Stimulated activated naive CD4-positive, alpha-beta T cell treated with Interleukin-2 at 50 U/mL for 16 hours (primary cell): Measurements from ENCODE around the gene CYBB.
A peak's percentile ranks its signal among the peaks of the same experiment; 100 is the strongest.

Source experiments
- DNase-seq: peaks from one replicate; lab custom pipeline; 2025; lab: John Stamatoyannopoulos, UW

CYBB gene

GRCh38 chrX:37844622-37845021 lies 64.8 kb downstream of the CYBB start:
- DNase-seq: no peak

GRCh38 chrX:37846141-37846540 lies 66.3 kb downstream of the CYBB start:
- DNase-seq: no peak

GRCh38 chrX:37846558-37846933 lies 66.7 kb downstream of the CYBB start:
- DNase-seq: no peak

- DNase-seq: peak; percentile 77
Observed at GRCh38 chrX:37846934-37847732, 67.3 kb downstream of the CYBB start, which contains the start of gene DYNLT3. TSS of gene DYNLT3 (minus strand) at chrX:37847571. CDS start at chrX:37847510, 61 bp downstream.

GRCh38 chrX:37847733-37848197 lies 67.9 kb downstream of the CYBB start:
- DNase-seq: no peak

GRCh38 chrX:37854148-37854547 lies 74.3 kb downstream of the CYBB start:
- no peak for DNase-seq

- no peak for DNase-seq
Observed at GRCh38 chrX:37854748-37855147, 74.9 kb downstream of the CYBB start.

- DNase-seq: no peak
Observed at GRCh38 chrX:37860721-37861120, 80.9 kb downstream of the CYBB start.

GRCh38 chrX:37862851-37863250 lies 83.0 kb downstream of the CYBB start:
- DNase-seq: no peak
